Measurements from ENCODE around the gene KRTAP5-9. TPM values are rescaled to one million over a fixed set of nuclear protein-coding genes. Genes with fewer than 3 reads are reported as not detected.

Gene KRTAP5-9
- total RNA-seq, 4 donors from 2014 or later, result not detected

DNA sequence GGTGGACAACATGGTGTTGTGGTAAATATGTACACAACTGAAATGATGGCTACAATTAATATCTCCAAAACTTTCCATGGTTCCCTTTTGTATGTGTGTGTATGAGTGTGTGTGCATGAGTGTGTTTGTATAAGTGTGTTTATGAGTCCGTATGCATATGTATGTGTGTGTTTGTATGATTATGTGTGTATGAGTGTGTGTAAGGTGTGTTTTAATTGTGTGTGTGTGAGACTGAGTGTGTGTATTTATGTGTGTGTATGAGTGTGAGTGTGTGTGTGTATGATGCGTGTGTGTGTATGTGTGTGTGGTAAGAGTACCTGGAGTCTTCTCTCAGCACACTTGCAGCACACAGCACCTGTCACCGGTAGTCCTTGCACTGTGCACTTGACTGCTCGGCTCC, 7.8 kb downstream of the KRTAP5-9 start:
- no peak overlapping the region for H3K27ac ChIP-seq
- H3K4me3 ChIP-seq, result no peak overlapping the region
- ATAC-seq, result no peak
- TF ChIP-seq CTCF (IDR thresholded peaks at IDR 0.05) (no peak), POLR2AphosphoS5 (IDR thresholded peaks at IDR 0.05) (no peak), EP300 (IDR thresholded peaks at IDR 0.05) (no peak), POLR2A (IDR thresholded peaks at IDR 0.05) (no peak)
- H3K27me3 ChIP-seq, result peaks cover 24% of the 10 kb centered on the region
- H3K36me3 ChIP-seq, result no peaks in the 10 kb centered on the region
- WGBS, 2 donors (ENCODE audit: low coverage in 1 of 2), result 59 to 92% methylated on average over 2 to 4 of the region's 4 CpGs
- no peaks in the 10 kb centered on the region for H3K4me1 ChIP-seq
- H3K9me3 ChIP-seq, result no peaks in the 10 kb centered on the region

DNA sequence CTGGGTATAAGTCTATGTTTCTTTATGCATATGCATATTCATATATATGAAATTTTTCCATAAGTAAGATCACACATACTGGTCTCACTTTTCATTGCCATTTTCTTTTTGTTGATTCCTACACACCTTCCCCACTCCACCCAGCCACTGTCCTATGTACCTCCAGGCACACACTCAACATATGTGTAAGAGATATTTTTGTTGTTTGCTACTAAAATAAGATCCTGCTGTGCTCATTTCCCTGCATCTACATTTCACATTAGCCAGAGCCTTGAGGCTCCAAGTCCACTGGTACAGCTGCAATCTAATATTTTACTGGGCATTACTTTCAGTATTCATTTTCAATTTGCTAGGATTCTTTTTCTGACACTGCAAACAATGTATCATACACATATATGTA, 9.0 kb downstream of the KRTAP5-9 start:
- Histone ChIP-seq H3K36me3 (no peaks in the 10 kb centered on the region), H3K4me1 (no peaks in the 10 kb centered on the region), H3K27ac (no peak overlapping the region), H3K27me3 (peaks cover 32% of the 10 kb centered on the region), H3K9me3 (peaks cover 0 to 4% (median 0%) of the 10 kb centered on the region in 3 donors), H3K4me3 (no peak overlapping the region)
- no peak for ATAC-seq
- TF ChIP-seq CTCF (IDR thresholded peaks at IDR 0.05) (no peak), EP300 (IDR thresholded peaks at IDR 0.05) (no peak), POLR2AphosphoS5 (IDR thresholded peaks at IDR 0.05) (no peak), POLR2A (IDR thresholded peaks at IDR 0.05) (no peak)

GRCh38 chr11:71558996-71559395, 10.8 kb downstream of the KRTAP5-9 start:
- no peak for ATAC-seq
- peaks cover 0 to 4% (median 0%) of the 10 kb centered on the region in 3 donors for H3K9me3 ChIP-seq
- H3K27me3 ChIP-seq, result peaks cover 47% of the 10 kb centered on the region
- H3K36me3 ChIP-seq, result no peaks in the 10 kb centered on the region
- no peaks in the 10 kb centered on the region for H3K4me1 ChIP-seq
- WGBS, 2 donors (ENCODE audit: low coverage in 1 of 2), result no CpG with 5 or more reads among the region's 1 CpG
- TF ChIP-seq CTCF (IDR thresholded peaks at IDR 0.05), result no peak
- TF ChIP-seq POLR2A (IDR thresholded peaks at IDR 0.05), result no peak
- no peak for TF ChIP-seq POLR2AphosphoS5 (IDR thresholded peaks at IDR 0.05)
- TF ChIP-seq EP300 (IDR thresholded peaks at IDR 0.05), result no peak
- H3K4me3 ChIP-seq, result no peak overlapping the region
- H3K27ac ChIP-seq, result no peak overlapping the region

GRCh38 chr11:71562120-71562519, 13.9 kb downstream of the KRTAP5-9 start:
- no peaks in the 10 kb centered on the region for H3K4me1 ChIP-seq
- ATAC-seq, result no peak
- no peak overlapping the region for H3K27ac ChIP-seq
- H3K36me3 ChIP-seq, result no peaks in the 10 kb centered on the region
- no peak overlapping the region for H3K4me3 ChIP-seq
- TF ChIP-seq CTCF (IDR thresholded peaks at IDR 0.05) (no peak), POLR2AphosphoS5 (IDR thresholded peaks at IDR 0.05) (no peak)
- peaks cover 60% of the 10 kb centered on the region for H3K27me3 ChIP-seq
- H3K9me3 ChIP-seq, result peaks cover 0 to 4% (median 0%) of the 10 kb centered on the region in 3 donors

GRCh38 chr11:71563406-71563805, 15.2 kb downstream of the KRTAP5-9 start:
- no peak for TF ChIP-seq CTCF (IDR thresholded peaks at IDR 0.05)
- TF ChIP-seq EP300 (IDR thresholded peaks at IDR 0.05), result no peak
- no peak for TF ChIP-seq POLR2A (IDR thresholded peaks at IDR 0.05)
- no peak for TF ChIP-seq POLR2AphosphoS5 (IDR thresholded peaks at IDR 0.05)
- H3K36me3 ChIP-seq, result no peaks in the 10 kb centered on the region
- H3K27ac ChIP-seq, result no peak overlapping the region
- WGBS, 2 donors (ENCODE audit: low coverage in 1 of 2), result 11 to 40% methylated on average over 8 of the region's 8 CpGs
- H3K9me3 ChIP-seq, result peaks cover 0 to 4% (median 0%) of the 10 kb centered on the region in 3 donors
- ATAC-seq, result no peak
- no peak overlapping the region for H3K4me3 ChIP-seq
- H3K4me1 ChIP-seq, result no peaks in the 10 kb centered on the region
- H3K27me3 ChIP-seq, result peaks cover 56% of the 10 kb centered on the region
